T47D (cell line): ENCODE data around the gene NTS.

Source experiments
- DNase-seq, 2 experiments: peaks; one replicate each; pipeline versions ENCODE4 v3.0.0 to v3.0.0-alpha.2; 2011 to 2012; ENCODE audit warnings: low read depth in 1 of 2, low spot score in 1 of 2
- JUND ChIP-seq: IDR thresholded peaks from 2 replicates; pipeline ENCODE4 v1.6.1; 2012; ENCODE audit warnings: low read depth
- in situ Hi-C: cut with HindIII; loops from 2 replicates; pipeline ENCODE4 v1.10.0; 2016; ENCODE audit warnings: low sequenced_read_pairs, low pct_unique_long_range_greater_than_20kb

Gene NTS

GRCh38 chr12:85856966-85857365, 17.1 kb upstream of the NTS start:
- no peak for TF ChIP-seq JUND
- in situ Hi-C loops, result no loop called here
- no peak for DNase-seq

DNA sequence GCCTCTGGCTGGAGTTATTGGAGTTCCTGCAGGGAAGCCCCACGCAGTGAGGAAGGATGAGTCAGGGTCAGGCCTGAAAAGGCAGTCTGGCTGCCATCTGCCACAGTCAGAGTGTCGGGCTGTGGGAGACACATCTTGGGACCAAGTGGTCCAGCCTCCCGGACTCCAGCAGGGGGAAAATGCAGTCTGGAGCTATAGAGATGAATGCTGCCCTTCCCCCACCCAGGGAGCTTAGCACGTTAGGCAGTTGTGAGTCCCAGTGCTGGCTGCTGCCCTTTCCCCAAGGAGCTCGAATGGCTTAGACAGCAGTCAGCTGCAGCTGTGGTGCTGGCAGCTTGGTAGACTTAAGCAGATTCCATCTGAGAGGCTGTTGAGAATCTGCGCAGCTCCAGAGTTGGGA, 8.2 kb upstream of the NTS start:
- TF ChIP-seq JUND, result no peak
- in situ Hi-C loops, result no loop called here
- DNase-seq, result no peak

- in situ Hi-C loops, result no loop called here
Measured at GRCh38 chr12:85866986-85867776, 6.9 kb upstream of the NTS start.

GRCh38 chr12:85872497-85873091, 1.5 kb upstream of the NTS start:
- TF ChIP-seq JUND, result no peak
- in situ Hi-C loops, result no loop called here
- peak; percentile 9 to 80 for DNase-seq

More at GRCh38 chr12:85866986-85867776, 6.9 kb upstream of the NTS start:
- no peak for TF ChIP-seq JUND
- peak; percentile 44 to 80 for DNase-seq

DNA sequence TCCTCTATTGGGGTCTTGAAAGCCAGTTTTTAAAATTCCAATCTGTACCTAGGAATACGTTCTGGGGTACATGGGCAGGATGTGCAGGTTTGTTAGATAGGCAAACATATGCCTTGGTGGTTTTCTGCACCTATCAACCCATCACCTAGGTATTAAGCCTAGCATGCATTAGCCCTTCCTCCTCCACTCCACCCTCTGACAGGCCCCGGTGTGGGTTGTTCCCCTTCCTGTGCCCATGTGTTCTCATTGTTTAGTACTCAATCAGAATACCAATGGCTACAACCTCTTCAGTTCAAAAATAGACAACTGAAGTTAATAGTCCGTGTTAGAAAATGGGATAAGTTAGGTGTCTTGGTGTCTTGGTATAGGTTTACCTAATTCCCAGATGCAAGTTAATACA, 3.4 kb downstream of the NTS start:
- no peak for DNase-seq
- in situ Hi-C loops, result no loop called here
- TF ChIP-seq JUND, result no peak

DNA sequence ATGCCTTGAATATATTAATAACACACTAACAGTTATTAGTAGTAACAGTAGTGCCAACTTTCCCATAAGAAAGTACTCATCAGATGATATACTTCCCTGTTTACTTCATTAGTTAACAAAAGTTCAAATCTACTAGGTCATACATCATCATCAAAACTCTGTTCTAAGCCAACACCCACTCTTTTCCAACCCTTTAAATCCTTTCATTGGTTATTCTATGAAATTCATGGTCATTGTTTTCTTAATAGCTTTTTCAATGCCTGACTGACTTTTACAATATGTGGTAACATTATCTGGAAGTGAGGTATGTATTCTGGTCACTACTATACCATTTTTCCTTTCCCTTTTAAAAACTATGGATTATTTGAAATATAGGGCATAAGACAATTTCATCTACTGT, 9.7 kb downstream of the NTS start:
- in situ Hi-C loops, result no loop called here
- TF ChIP-seq JUND, result no peak
- DNase-seq, result no peak

GRCh38 chr12:85894653-85895052, 20.6 kb downstream of the NTS start:
- in situ Hi-C loops, result no loop called here
- TF ChIP-seq JUND, result no peak
- DNase-seq, result no peak

DNA sequence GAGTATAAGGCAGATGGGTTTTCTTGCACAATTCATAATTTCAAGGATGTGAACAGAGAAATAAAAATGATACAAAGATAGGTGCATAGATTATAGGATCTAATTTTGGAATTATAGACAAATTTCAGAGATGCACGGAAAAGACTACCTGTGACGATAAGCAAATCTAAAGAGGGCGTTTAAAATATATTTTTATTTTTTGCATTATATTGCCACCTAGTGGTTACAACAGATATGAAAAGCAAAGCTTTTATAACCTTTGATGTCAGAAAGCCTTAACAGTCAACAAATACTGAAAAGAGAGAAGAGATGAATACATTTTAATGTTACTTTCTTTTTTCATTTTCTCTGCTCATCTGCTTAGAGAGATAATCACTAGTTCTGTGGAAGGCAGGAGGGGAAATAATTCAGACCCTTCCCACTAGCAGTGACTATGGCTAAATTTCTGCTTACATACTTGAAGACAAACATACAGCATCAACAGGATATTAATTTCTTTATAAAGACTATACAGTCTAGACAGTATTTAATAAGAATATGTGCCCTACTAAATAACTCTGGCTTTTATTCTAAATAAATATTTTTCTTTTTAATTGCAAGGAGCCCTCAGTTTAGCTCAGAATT, 46.3 kb downstream of the NTS start:
- in situ Hi-C loops, result no loop called here
- TF ChIP-seq JUND, result no peak
- peak in 1 of 2 experiments; percentile 56 for DNase-seq

DNA sequence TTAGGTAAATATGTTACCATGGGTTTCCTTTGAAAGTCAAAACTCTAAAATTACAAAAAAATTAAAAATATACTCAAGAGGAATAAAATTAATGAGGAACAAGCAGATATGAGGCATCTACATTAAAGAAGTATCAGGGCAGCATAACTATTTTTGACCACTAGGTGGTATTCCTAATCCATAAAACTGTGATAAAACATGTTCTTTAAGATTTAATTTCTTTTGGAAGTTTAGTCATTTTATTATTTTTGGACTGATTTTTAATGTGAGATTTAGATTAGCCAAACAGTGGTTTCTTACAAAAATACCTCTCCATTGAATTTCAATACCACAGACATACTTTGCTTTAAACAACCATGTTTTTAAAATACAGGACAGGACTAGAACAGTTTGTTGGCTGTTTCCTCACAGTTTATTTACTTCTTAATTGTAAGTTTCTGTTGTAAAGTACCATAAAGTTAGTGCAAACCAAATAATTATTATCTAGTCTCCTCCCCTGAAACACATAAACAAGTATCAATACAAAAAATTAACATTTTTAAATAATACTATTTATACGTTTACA, 49.8 kb downstream of the NTS start:
- peak in 1 of 2 experiments; percentile 35 for DNase-seq
- in situ Hi-C loops, result no loop called here

DNA sequence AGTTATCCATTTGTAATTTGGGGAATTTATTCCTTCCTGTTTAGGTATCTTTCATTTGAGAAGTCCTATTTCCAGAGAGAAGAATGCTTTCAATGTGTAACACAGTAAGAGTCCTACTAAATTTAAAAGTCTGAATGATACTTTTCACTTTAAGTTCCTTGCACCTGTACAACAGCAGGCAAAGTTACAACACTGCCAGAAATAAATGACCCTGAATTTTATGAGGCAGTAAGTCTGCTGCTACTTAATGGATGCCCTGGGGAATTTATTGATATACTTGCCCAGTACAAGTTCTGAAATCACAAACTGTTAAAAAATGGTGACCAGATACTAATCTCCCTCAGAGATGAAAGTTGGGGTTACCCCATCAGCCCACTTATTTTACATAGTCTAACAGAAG, 53.1 kb downstream of the NTS start:
- in situ Hi-C loops, result no loop called here
- DNase-seq, result no peak
- TF ChIP-seq JUND, result no peak

More for the DNA sequence above, 49.8 kb downstream of the NTS start:
- no peak for TF ChIP-seq JUND
